SK-N-SH treated with all-trans-retinoic acid at 6 μM for 48 hours (cell line): ENCODE data around the gene UFD1.
A peak's percentile ranks its signal among the peaks of the same experiment; 100 is the strongest.

ENCODE experiments used
- ARNTL ChIP-seq: fragments of 450-650 bp; formaldehyde crosslinking; IDR thresholded peaks from 2 replicates; pipeline ENCODE4 v1.5.0; 2020; ENCODE audit warnings: low read depth, mild to moderate bottlenecking, moderate library complexity, borderline replicate concordance
- BACH2 ChIP-seq: fragments of 250-450 bp; sonication (Bioruptor Pico); IDR thresholded peaks from 2 replicates; pipeline ENCODE4 v1.9.0; 2021; ENCODE audit warnings: mild to moderate bottlenecking, borderline replicate concordance
- CSDC2 ChIP-seq: fragments of 250-450 bp; sonication (Bioruptor Pico); IDR thresholded peaks from 2 replicates; pipeline ENCODE4 v1.5.0; 2020; ENCODE audit warnings: mild to moderate bottlenecking, moderate library complexity
- CSRNP3 ChIP-seq: fragments of 250-450 bp; sonication (Bioruptor Pico); IDR thresholded peaks from 2 replicates; pipeline ENCODE4 v1.5.1; 2021; ENCODE audit warnings: mild to moderate bottlenecking, moderate library complexity
- GLIS3 ChIP-seq: fragments of 250-450 bp; sonication (Bioruptor Pico); IDR thresholded peaks from 2 replicates; pipeline ENCODE4 v1.5.0; 2020; ENCODE audit warnings: mild to moderate bottlenecking, moderate library complexity
- OSR1 ChIP-seq: fragments of 250-450 bp; sonication (Bioruptor Pico); IDR thresholded peaks from 2 replicates; pipeline ENCODE4 v1.8.0; 2022; ENCODE audit warnings: moderate library complexity, mild to moderate bottlenecking, inconsistent platforms
- TCF4 ChIP-seq: fragments of 250-450 bp; sonication (Bioruptor Pico); IDR thresholded peaks from 2 replicates; pipeline ENCODE4 v1.8.0; 2021; ENCODE audit warnings: mild to moderate bottlenecking, moderate library complexity, borderline replicate concordance
- TOX ChIP-seq: fragments of 250-450 bp; sonication (Bioruptor Pico); IDR thresholded peaks from 2 replicates; pipeline ENCODE4 v1.8.0; 2021; ENCODE audit warnings: mild to moderate bottlenecking, moderate library complexity, borderline replicate concordance
- ZFP30 ChIP-seq: fragments of 450-650 bp; formaldehyde crosslinking; IDR thresholded peaks from 2 replicates; pipeline ENCODE4 v1.5.0; 2022; ENCODE audit warnings: mild to moderate bottlenecking, moderate library complexity
- ZNF565 ChIP-seq: fragments of 450-650 bp; formaldehyde crosslinking; conservative IDR thresholded peaks from 2 replicates; pipeline ENCODE4 v1.5.0; 2020; ENCODE audit warnings: low read depth, mild to moderate bottlenecking, moderate library complexity
- ZNF70 ChIP-seq: fragments of 450-650 bp; formaldehyde crosslinking; IDR thresholded peaks from 2 replicates; pipeline ENCODE4 v1.5.0; 2020; ENCODE audit warnings: mild to moderate bottlenecking, moderate library complexity
- TF ChIP-seq, protein P1 (sequence below): fragments of 250-450 bp; sonication (Bioruptor Pico); IDR thresholded peaks from 2 replicates; pipeline ENCODE4 v1.8.0; 2021; ENCODE audit warnings: low read depth, mild to moderate bottlenecking, moderate library complexity, borderline replicate concordance

DNA sequence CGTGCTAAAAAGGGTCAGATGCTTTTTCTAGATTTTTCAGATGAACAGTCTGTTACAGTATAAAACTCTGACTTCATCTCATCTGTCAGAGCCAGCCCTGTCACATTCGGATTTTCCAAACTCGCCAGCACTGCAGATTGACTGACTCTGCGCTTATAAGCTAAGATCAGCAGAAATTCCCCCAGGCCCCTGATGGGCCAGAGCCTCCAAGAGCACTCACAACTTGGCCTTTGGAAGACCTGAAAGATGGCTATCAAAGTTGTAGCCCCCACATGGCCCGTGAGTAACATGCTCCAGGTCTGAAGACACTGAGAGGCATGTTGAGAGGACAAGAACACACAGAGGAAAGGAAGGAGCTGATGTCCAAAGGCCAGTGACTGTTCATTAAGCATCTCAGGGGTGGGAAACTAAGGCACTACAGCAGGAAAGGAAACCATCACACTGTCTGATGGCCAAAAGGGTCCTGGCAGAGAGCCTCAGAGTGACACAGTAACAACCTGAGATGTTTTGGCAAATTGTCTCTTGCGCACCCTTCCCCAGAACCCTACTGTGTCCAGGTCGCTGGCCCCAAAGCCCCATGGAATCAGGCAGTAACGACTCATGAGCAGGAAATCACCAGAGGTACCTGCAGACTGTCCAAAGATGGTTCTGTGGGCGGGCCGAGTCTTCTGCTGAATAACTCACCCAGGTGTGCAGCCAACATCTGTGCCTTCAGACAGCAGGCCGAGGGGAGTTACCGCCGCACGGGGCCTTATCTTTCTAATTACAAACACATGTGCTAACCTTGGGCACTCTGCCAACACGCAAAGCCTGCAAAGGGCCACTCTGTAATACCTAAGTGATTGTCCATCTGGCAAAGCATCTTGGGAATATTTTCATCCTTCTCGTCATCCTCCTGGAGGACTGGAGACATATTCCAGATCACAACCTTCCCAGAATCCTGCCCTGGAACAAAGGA is 71.1 kb downstream of the UFD1 start:
- TF ChIP-seq OSR1 (CRISPR knock-in tag) (no peak), TOX (CRISPR knock-in tag) (no peak), BACH2 (CRISPR knock-in tag) (no peak), CSRNP3 (CRISPR knock-in tag) (no peak), TCF4 (peak; percentile 90), ARNTL (CRISPR knock-in tag) (no peak), ZNF565 (CRISPR knock-in tag) (no peak), ZNF70 (no peak), ZFP30 (CRISPR knock-in tag) (no peak), GLIS3 (CRISPR knock-in tag) (no peak), CSDC2 (no peak)
- TF ChIP-seq, protein P1, sequence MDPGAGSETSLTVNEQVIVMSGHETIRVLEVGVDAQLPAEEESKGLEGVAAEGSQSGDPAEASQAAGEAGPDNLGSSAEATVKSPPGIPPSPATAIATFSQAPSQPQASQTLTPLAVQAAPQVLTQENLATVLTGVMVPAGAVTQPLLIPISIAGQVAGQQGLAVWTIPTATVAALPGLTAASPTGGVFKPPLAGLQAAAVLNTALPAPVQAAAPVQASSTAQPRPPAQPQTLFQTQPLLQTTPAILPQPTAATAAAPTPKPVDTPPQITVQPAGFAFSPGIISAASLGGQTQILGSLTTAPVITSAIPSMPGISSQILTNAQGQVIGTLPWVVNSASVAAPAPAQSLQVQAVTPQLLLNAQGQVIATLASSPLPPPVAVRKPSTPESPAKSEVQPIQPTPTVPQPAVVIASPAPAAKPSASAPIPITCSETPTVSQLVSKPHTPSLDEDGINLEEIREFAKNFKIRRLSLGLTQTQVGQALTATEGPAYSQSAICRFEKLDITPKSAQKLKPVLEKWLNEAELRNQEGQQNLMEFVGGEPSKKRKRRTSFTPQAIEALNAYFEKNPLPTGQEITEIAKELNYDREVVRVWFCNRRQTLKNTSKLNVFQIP (CRISPR knock-in tag), result no peak
